HCT116 (cell line): ENCODE data around the gene MAP4. TPM values are rescaled to one million over a fixed set of nuclear protein-coding genes. Genes with fewer than 3 reads are reported as not detected.

Experiments
- ATAC-seq: fragments of 200-7000 bp; cut with Tn5 transposase; 2 replicates; pipeline ENCODE4 v1.9.1; 2020; ENCODE audit warnings: mild to moderate bottlenecking, moderate library complexity
- BruUV-seq: library from RNA; stranded (reverse); fragments of 400-500 nt; replicated peaks from 2 replicates; lab custom pipeline; 2021; lab: Mats Ljungman, UMichigan
- CTCF ChIA-PET: fragments of 300-600 bp; sonication (Branson Sonifier 250); formaldehyde crosslinking; loops from one replicate; lab custom pipeline; 2021; ENCODE audit warnings: antibody characterized with exemption; lab: Charles Lee
- POLR2A ChIA-PET: fragments of 300-600, 350-600 bp; sonication (Branson Sonifier 250); formaldehyde crosslinking; loops from one replicate; lab custom pipeline; 2021; ENCODE audit warnings: antibody characterized with exemption; lab: Charles Lee
- RAD21 ChIA-PET, 2 experiments: fragments of 300-600 bp; sonication (Branson Sonifier 250); formaldehyde crosslinking; loops; one replicate each; lab custom pipeline; 2023; ENCODE audit warnings: low total read pairs in 2 of 2; ENCODE audit not compliant: uncharacterized antibody in 2 of 2, unreplicated experiment in 2 of 2, low non-redundant PET in 1 of 2; lab: Charles Lee
- DNase-seq: peaks from one replicate; pipeline ENCODE4 v3.0.0-alpha.2; 2010; ENCODE audit warnings: low read depth, low spot score
- H2AFZ ChIP-seq: fragments of 200-600 bp; shearing (Covaris generic), sonication (generic); 2 replicates; pipeline ENCODE4 v1.6.1; 2017; ENCODE audit warnings: low read depth, mixed run types, mixed read lengths, antibody characterized with exemption, low read length; ENCODE audit not compliant: poor library complexity, severe bottlenecking
- H3K27ac ChIP-seq: 2 replicates; pipeline ENCODE4 v1.5.1; 2012; ENCODE audit warnings: low read depth, low read length
- H3K27me3 ChIP-seq: fragments of 200-600 bp; sonication (generic); 2 replicates; pipeline ENCODE4 v1.6.1; 2016; ENCODE audit warnings: mixed run types, low read length, mixed read lengths; ENCODE audit not compliant: insufficient read depth
- H3K36me3 ChIP-seq, 2 experiments: fragments of 200-500 bp in 1 of 2; fragments of 200-600 bp in 1 of 2; sonication (Bioruptor generic) in 1 of 2; sonication (generic) in 1 of 2; 2 replicates each; pipeline versions ENCODE4 v1.5.1 to v1.6.1; 2014 to 2016; ENCODE audit warnings: low read length in 2 of 2, inconsistent platforms in 1 of 2, mixed read lengths in 1 of 2, mixed run types in 1 of 2; ENCODE audit not compliant: insufficient read depth in 2 of 2, control insufficient read depth in 1 of 2
- H3K4me1 ChIP-seq, 2 experiments: fragments of 200-600 bp in 1 of 2; sonication (generic) in 1 of 2; 2 replicates each; pipeline versions ENCODE4 v1.5.1 to v1.6.1; 2012 to 2017; ENCODE audit warnings: low read length in 2 of 2, inconsistent platforms in 1 of 2, mild to moderate bottlenecking in 1 of 2, mixed read lengths in 1 of 2, mixed run types in 1 of 2, moderate library complexity in 1 of 2; ENCODE audit not compliant: insufficient read depth in 2 of 2, control insufficient read depth in 1 of 2
- H3K4me2 ChIP-seq: fragments of 200-600 bp; sonication (generic); 2 replicates; pipeline ENCODE4 v1.6.1; 2017; ENCODE audit warnings: mixed run types, low read length, mixed read lengths
- H3K4me3 ChIP-seq, 2 experiments: fragments of 200-600 bp in 1 of 2; sonication (generic) in 1 of 2; replicated peaks in 1 of 2; 2 replicates each; pipeline ENCODE4 v1.5.1; 2011 to 2016; ENCODE audit warnings: low read length in 2 of 2, control low read depth in 1 of 2, low read depth in 1 of 2, mild to moderate bottlenecking in 1 of 2, mixed read lengths in 1 of 2, mixed run types in 1 of 2
- H3K79me2 ChIP-seq: fragments of 200-600 bp; sonication (generic); 2 replicates; pipeline ENCODE4 v1.6.1; 2017; ENCODE audit warnings: mild to moderate bottlenecking, mixed run types, low read length, moderate library complexity, mixed read lengths; ENCODE audit not compliant: insufficient read depth
- H3K9ac ChIP-seq: fragments of 200-600 bp; sonication (generic); 2 replicates; pipeline ENCODE4 v1.6.1; 2016; ENCODE audit warnings: low read length, mixed read lengths
- H3K9me2 ChIP-seq: fragments of 200-600 bp; sonication (generic), shearing (Covaris generic); 2 replicates; pipeline ENCODE4 v1.6.1; 2017; ENCODE audit warnings: mixed run types, mild to moderate bottlenecking, moderate library complexity; ENCODE audit not compliant: insufficient read depth
- H3K9me3 ChIP-seq, 2 experiments: fragments of 200-500 bp in 1 of 2; fragments of 200-600 bp in 1 of 2; sonication (Bioruptor generic) in 1 of 2; sonication (generic) in 1 of 2; 2 replicates each; pipeline ENCODE4 v1.6.1; 2014 to 2017; ENCODE audit warnings: low read length in 2 of 2, mixed read lengths in 2 of 2, inconsistent platforms in 1 of 2, low read depth in 1 of 2, mild to moderate bottlenecking in 1 of 2, mixed run types in 1 of 2, moderate library complexity in 1 of 2; ENCODE audit not compliant: control insufficient read depth in 1 of 2, insufficient read depth in 1 of 2
- H4K20me1 ChIP-seq: fragments of 200-600 bp; sonication (generic), shearing (Covaris generic); 2 replicates; pipeline ENCODE4 v1.6.1; 2017; ENCODE audit warnings: mixed run types, mild to moderate bottlenecking, moderate library complexity; ENCODE audit not compliant: insufficient read depth
- CEBPB ChIP-seq: IDR thresholded peaks from 2 replicates; pipeline ENCODE4 v1.6.1; 2012; ENCODE audit warnings: low read depth
- EGR1 ChIP-seq: IDR thresholded peaks from 2 replicates; pipeline ENCODE4 v1.6.1; 2012; ENCODE audit warnings: low read depth
- ELF1 ChIP-seq: IDR thresholded peaks from 2 replicates; pipeline ENCODE4 v1.6.1; 2012; ENCODE audit warnings: low read depth, borderline replicate concordance
- EZH2 ChIP-seq: fragments of 200-600 bp; sonication (generic); IDR thresholded peaks from 2 replicates; pipeline ENCODE4 v1.6.1; 2017; ENCODE audit warnings: antibody characterized with exemption, mixed run types
- EZH2phosphoT487 ChIP-seq: fragments of 200-600 bp; IDR thresholded peaks from 2 replicates; pipeline ENCODE4 v1.6.1; 2018; ENCODE audit warnings: antibody characterized with exemption, borderline replicate concordance
- FOSL1 ChIP-seq: IDR thresholded peaks from 2 replicates; pipeline ENCODE4 v1.6.1; 2012; ENCODE audit warnings: low read depth
- JUND ChIP-seq: IDR thresholded peaks from 2 replicates; pipeline ENCODE4 v1.6.1; 2012
- POLR2A ChIP-seq: IDR thresholded peaks from 2 replicates; pipeline ENCODE4 v1.7.0; 2011; ENCODE audit warnings: borderline replicate concordance; ENCODE audit not compliant: insufficient read depth, insufficient read length; ENCODE audit errors: extremely low read depth
- POLR2AphosphoS5 ChIP-seq: IDR thresholded peaks from 2 replicates; pipeline ENCODE4 v1.6.1; 2011; ENCODE audit warnings: mild to moderate bottlenecking, low read depth, low read length, moderate library complexity
- RAD21 ChIP-seq: IDR thresholded peaks from 2 replicates; pipeline ENCODE4 v1.6.1; 2012; ENCODE audit warnings: low read depth, mild to moderate bottlenecking
- REST ChIP-seq: IDR thresholded peaks from 2 replicates; pipeline ENCODE4 v1.6.1; 2012; ENCODE audit warnings: low read depth
- SIN3A ChIP-seq: IDR thresholded peaks from 2 replicates; pipeline ENCODE4 v1.6.1; 2012; ENCODE audit warnings: low read depth
- SP1 ChIP-seq: IDR thresholded peaks from 2 replicates; pipeline ENCODE4 v1.6.1; 2012; ENCODE audit warnings: low read depth
- TCF7L2 ChIP-seq: IDR thresholded peaks from 2 replicates; pipeline ENCODE4 v1.7.0; 2011; ENCODE audit warnings: borderline replicate concordance, inconsistent platforms; ENCODE audit not compliant: insufficient read depth, insufficient read length; ENCODE audit errors: extremely low read depth
- YY1 ChIP-seq: IDR thresholded peaks from 2 replicates; pipeline ENCODE4 v1.6.1; 2011; ENCODE audit warnings: low read length, low read depth, moderate library complexity, mild to moderate bottlenecking; ENCODE audit not compliant: insufficient replicate concordance; ENCODE audit errors: extremely low read depth
- ZFX ChIP-seq: fragments of 450-650 bp; IDR thresholded peaks from 2 replicates; pipeline ENCODE4 v1.6.1; 2017
- ZNF274 ChIP-seq: fragments of 200-500 bp; sonication (Bioruptor generic); IDR thresholded peaks from 2 replicates; pipeline ENCODE4 v1.6.1; 2014; ENCODE audit warnings: mild to moderate bottlenecking, low read depth, low read length, inconsistent platforms
- intact Hi-C: fragments of 100-400 bp; cut with micrococcal nuclease; formaldehyde crosslinking; loops from 2 replicates; pipeline ENCODE4 v1.10.0; 2022
- total RNA-seq: library from RNA; stranded (reverse); gene quantifications from one replicate; pipeline ENCODE4 v1.2.1, GENCODE V29; 2021; ENCODE audit not compliant: unreplicated experiment
- TF ChIP-seq, protein P1 (sequence below): IDR thresholded peaks from 2 replicates; pipeline ENCODE4 v1.6.1; 2012
- TF ChIP-seq, protein P2 (sequence below): IDR thresholded peaks from 2 replicates; pipeline ENCODE4 v1.6.1; 2011; ENCODE audit warnings: mild to moderate bottlenecking, low read length, moderate library complexity; ENCODE audit not compliant: insufficient replicate concordance; ENCODE audit errors: extremely low read depth

The MAP4 gene
- total RNA-seq, 1 experiment from 2014 or later: 200 TPM

DNA sequence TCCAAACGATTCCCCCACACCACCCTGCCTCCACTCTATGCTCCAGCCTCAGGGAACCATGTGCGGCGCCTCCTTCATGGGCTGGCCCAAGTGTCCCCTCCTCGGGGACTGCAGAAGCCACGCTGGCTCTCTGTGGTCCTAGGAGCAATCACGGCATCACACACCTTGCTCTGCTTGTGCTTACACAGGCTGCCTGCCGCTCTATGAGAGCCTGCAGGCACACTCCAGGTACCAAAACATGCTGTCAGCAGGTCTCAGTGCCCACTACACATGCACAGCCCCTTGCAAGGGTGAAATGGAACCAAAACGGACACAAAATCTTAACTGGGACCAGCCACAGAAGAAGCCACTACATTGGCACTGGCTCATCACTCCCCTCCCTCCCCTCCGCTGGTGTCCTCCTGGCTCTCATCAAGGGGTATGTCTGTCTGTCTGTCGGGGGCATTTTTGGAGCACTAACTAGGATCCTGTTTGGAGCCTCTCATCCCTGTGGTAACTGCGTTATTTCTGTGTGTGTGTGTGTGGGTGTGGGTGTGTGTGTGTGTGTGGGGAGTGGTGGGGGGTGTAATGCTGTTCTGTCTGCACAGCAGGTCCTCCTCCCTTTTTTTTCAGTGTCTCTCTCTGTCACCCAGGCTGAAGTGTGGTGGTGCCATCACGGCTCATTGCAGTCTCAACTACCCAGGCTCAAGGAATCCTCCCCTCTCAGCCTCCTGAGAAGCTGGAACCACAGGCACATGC lies 152.7 kb downstream of the MAP4 start (continued):
- no peak for TF ChIP-seq RAD21
- TF ChIP-seq POLR2AphosphoS5: no peak
- no peak for TF ChIP-seq JUND
- TF ChIP-seq REST: no peak
- no peak for TF ChIP-seq TCF7L2
- TF ChIP-seq ZNF274: no peak
- TF ChIP-seq, protein P1, sequence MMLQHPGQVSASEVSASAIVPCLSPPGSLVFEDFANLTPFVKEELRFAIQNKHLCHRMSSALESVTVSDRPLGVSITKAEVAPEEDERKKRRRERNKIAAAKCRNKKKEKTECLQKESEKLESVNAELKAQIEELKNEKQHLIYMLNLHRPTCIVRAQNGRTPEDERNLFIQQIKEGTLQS: no peak
- no peak for TF ChIP-seq FOSL1

DNA sequence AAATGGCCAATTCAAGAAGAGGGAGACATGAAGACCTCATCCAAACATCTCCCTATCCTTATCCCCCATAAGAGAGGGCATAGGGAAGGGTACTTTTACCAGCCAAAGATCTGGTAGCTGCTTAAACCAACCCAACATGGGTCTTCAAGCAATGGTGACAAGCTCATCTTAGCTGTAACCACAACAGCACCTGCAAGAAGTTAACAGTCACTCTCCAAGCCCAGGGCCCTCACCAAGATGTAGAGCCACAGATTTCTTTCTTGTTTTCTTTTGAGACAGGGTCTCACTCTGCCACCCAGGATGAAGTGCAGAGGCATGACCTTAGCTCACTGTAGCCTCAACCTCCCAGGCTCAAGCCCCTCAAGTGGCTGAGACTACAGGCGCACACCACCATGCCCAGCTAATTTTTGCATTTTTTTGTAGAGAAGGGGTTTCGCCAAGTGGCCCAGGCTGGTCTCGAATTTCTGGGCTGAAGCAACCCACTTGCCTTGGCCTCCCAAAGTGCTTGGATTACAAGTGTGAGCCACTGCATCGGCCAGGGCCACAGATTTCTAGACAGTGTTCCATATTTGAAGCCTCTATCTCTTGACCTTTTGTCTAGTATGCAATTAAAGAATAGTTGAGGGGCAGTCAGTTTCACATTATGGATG lies 156.1 kb downstream of the MAP4 start:
- Histone ChIP-seq H3K27ac (no peak overlapping the region), H3K4me2 (no peak overlapping the region), H3K36me3 (peaks cover under 1 to 11% of the 10 kb centered on the region in 2 experiments; a peak in 3 of 4 replicates), H3K4me1 (no peaks in the 10 kb centered on the region), H3K9ac (no peak overlapping the region), H3K9me2 (no peaks in the 10 kb centered on the region), H3K27me3 (no peaks in the 10 kb centered on the region), H2AFZ (no peak overlapping the region), H3K4me3 (no peak overlapping the region), H3K79me2 (no peaks in the 10 kb centered on the region), H3K9me3 (no peaks in the 10 kb centered on the region), H4K20me1 (no peaks in the 10 kb centered on the region)
- ATAC-seq (no peak), DNase-seq (no peak)
- BruUV-seq: no TSS peak
- ChIA-PET POLR2A (no interaction called here), RAD21 (no interaction called here), CTCF (no interaction called here)
- intact Hi-C loops: no loop called here
- TF ChIP-seq EZH2: no peak
- TF ChIP-seq CEBPB: no peak
- no peak for TF ChIP-seq POLR2AphosphoS5
- no peak for TF ChIP-seq ZFX
- no peak for TF ChIP-seq FOSL1
- no peak for TF ChIP-seq POLR2A
- TF ChIP-seq, protein P2, sequence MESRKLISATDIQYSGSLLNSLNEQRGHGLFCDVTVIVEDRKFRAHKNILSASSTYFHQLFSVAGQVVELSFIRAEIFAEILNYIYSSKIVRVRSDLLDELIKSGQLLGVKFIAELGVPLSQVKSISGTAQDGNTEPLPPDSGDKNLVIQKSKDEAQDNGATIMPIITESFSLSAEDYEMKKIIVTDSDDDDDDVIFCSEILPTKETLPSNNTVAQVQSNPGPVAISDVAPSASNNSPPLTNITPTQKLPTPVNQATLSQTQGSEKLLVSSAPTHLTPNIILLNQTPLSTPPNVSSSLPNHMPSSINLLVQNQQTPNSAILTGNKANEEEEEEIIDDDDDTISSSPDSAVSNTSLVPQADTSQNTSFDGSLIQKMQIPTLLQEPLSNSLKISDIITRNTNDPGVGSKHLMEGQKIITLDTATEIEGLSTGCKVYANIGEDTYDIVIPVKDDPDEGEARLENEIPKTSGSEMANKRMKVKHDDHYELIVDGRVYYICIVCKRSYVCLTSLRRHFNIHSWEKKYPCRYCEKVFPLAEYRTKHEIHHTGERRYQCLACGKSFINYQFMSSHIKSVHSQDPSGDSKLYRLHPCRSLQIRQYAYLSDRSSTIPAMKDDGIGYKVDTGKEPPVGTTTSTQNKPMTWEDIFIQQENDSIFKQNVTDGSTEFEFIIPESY: no peak
- TF ChIP-seq EZH2phosphoT487: no peak
- TF ChIP-seq SP1: no peak
- no peak for TF ChIP-seq JUND
- TF ChIP-seq EGR1: no peak
- no peak for TF ChIP-seq ELF1
- no peak for TF ChIP-seq YY1
- TF ChIP-seq SIN3A: no peak
